Endometrium (tissue), 2 donors: ENCODE measurements around the gene ROR2.

ENCODE experiments used
- FAIRE-seq: peaks from 2 replicates; lab custom pipeline; 2012; peaks lifted over from hg19 to GRCh38; lab: Jason Lieb, UNC
- donor health status: control.
- donor health status: control.

ROR2 gene

GRCh38 chr9:91840882-91841281 lies 109.1 kb downstream of the ROR2 start:
- FAIRE-seq = no peak

- no peak for FAIRE-seq
These were observed 109.6 kb downstream of the ROR2 start for GRCh38 chr9:91840469-91840868.

DNA sequence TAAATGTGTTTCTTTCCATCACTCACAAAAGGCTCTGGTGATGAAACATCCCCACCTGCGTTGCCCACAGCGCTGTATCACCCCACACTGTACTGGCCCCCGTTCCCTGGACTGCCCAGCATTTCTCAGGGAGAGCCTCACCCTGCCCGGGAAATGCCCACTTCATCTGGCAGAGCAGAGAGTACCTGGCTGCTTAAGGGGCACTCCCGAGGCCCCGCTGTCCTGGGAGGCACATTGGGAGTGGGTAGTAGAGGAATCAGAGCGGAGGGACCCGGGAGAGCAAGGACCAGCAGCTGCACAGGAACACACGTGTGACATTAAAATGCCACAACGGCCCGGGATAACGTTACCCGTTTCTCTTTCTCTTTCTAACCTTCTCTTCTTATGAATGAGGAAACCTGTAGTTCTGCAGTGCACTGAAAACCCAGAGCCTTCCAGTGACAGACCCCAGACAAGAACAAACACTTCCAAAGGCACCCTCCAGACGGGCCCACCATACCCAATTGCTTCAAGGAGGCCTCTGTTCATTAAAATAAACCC lies 110.0 kb downstream of the ROR2 start:
- no peak for FAIRE-seq

DNA sequence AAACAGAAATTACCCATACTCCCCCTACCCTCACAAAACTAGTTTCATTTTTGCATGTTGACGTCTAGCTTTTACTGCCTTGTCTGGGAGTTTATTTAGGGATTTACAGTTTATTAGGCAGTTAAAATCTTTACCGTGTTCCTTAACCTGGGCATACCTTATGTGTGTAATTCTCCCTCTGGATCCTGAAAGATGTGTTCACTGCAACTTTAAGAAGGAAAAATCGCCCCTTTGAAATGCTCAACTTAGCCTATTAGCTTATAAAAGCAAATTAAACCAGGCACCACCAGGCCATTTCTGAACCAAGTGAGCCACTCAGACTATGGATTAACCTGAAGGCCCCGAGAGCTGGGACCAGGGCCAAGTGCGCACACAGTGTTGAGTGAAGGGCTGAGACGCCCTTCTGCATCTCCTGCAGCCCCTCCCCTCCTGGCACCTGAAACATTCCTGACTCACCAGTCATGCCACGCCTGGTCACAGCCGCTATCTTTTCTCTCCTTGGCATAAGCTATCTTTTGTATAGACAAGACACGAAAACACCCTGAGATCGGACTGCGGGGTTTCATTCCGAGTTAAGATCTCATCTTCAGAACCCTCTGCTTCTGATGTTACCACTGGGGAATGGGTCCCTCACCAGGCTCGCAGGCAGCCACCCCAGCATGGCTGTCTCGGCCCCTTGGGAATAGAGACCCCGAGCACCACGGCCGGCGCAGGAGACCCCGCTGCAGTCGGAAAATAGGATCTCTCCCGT lies 111.9 kb downstream of the ROR2 start:
- no peak for FAIRE-seq

DNA sequence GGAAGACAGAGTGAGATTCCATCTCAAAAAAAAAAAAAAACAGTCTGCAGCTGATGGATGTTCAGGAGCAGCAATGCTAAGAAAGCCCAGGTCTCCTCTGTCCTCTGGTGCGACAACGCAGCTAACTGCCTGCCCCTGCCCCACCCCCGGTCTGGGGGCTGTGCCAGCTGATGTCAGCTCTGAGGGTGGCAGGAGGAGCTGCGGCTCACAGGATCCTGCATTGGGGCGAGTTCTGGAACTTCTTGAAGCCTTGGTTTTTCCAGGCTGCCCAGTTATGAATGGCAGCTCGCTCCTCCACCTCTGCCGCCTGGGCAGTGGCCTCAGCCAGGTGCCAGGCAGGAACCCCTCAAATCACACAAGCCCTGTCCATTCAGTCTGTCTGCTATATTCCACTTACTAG lies 113.5 kb downstream of the ROR2 start:
- no peak for FAIRE-seq

DNA sequence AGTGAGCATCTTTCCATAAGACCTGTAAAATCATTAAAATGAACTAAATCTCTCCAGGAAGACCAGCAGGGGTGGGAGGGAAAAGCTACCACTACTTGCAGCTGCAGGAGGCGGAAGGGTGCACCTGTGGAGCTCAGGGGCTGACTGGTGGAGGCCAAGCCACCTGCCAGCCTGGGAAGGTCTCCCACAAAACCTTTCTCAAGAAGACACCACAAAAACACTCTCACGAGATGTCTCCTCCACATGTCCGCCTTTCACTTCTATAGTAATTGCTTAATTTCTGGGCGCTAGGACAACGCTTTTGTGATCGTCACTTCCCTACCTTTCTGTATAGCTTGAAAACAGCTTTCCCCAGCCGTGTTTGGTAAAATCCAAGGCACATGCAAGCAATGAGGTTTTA lies 114.4 kb downstream of the ROR2 start:
- no peak for FAIRE-seq

GRCh38 chr9:91835216-91835615 lies 114.8 kb downstream of the ROR2 start:
- no peak for FAIRE-seq

DNA sequence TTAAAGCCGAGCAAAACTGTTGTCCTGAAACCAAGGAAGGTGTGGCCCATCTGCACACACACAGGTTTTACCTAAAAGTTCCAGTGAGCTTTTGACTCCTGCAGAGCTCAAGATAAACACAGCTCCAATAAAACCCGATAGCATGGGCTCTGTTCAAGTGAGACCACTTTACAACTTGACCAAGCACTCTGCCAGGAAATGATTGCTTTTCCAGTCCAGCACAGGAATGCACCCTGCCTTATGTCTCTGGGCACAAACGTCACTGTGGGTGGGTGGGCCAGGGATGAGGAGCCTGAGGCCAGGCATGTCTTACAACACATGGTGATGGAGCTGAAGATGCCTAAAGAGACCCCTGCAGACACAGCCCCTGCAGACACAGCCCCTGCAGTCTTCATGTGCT lies 115.3 kb downstream of the ROR2 start:
- no peak for FAIRE-seq

DNA sequence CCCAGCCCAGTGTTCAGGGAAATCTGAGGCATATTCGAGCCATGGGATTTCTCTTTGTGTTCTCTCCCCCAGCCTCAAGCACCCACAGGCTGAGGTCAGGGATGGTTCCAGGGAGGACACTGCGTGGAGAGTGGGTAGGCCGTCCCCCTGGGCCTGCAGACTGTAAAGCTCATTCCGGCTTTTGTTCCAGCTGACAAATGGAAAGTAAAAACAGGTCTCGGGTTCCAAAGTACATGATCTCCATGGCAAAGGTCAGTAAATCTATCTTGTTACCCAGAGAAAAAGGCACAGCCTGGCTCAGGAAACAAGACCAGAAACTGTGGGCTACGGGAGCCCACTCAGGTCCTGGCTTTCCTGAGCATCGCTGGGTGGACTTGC lies 116.2 kb downstream of the ROR2 start:
- FAIRE-seq = no peak

DNA sequence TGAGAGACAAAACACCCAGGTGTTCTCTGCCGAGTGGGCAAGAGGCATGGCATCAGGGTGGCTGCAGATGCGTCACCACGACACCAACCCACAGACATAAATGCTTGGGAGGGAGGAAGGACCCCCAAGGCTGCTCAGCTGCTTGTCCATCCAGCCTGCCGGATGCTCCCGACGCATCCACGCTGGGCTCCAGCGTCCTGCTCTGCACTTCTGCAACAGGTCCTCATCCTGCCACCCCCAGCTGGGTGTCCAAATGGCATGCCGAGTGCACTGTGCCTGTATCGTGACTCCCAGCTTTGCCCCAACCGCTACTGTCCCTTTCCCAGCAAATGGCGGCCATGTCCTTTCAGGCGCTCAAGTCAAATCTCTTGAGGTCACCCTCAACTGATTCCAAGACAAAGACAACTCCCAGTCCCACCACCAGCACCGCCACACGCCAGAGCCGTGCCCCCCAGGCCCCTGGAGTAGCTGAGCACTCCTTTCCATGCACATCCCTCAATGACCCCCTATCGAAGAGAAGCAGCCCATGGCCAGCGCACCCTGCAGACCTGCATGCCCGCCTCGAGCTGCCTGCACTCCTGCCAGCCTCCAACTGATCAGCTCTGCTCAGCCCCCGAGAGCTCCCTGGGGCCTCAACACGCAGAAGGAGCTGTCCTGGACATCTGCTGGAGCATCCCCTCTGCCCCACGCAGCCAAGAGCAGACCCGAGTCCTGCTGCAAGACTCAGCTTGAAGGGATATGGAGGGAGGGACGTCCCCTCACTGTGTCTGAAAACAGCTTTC lies 116.7 kb downstream of the ROR2 start:
- no peak for FAIRE-seq

GRCh38 chr9:91832322-91832721 lies 117.7 kb downstream of the ROR2 start:
- no peak for FAIRE-seq

- no peak for FAIRE-seq
These were observed 124.2 kb downstream of the ROR2 start for GRCh38 chr9:91825866-91826265.

DNA sequence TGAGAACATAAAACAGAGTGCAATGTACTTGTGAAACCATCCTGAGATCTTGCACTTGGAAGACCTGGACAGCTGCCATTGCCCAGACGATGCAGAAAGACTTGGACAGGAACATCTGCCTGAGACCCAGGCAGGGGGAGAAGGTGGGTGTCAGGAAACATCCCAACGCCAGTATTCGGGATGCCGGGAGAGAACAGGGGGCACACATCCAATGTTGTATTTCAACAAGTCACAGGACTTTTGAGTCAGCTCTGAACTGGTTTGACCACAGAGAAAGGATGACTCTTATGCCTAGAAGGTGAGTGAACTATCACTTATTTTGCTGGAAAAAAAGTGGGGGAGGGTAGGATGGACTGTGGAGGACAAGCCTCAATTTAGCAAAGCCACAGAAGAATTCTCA lies 124.6 kb downstream of the ROR2 start:
- FAIRE-seq = no peak

DNA sequence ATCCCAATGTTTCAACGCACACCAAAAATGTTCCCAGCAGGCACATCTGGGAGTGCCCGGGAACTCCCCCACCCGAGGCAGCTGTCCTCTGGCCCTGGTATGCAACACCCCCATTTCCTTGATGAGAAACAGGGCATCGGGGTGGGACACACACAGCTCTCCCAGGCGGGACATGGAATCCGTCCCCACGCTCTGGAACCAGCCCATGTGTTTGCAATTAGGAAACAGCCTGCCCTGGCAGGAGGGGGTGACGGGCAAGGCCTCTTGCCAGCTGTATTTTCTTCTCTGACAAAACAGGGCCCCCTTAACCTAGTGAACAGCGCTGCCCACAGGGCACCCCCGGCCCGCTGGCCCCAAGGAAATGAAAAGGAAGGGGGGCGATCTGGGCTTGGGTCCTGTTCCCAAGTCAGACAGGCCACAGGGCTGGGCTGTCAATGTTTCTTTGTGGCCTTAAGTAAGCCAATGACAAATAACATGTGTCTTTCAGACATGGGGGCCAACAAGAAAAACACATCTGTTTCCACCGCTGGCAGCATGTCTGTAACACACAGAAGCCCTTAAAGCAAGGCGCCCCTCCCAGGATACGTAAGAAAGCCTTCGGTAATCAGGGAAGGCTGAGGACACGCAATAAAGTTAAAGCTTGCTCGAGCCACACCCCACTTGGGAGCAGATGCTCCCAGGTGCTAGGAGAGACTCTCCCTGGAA lies 125.3 kb downstream of the ROR2 start:
- FAIRE-seq = no peak

DNA sequence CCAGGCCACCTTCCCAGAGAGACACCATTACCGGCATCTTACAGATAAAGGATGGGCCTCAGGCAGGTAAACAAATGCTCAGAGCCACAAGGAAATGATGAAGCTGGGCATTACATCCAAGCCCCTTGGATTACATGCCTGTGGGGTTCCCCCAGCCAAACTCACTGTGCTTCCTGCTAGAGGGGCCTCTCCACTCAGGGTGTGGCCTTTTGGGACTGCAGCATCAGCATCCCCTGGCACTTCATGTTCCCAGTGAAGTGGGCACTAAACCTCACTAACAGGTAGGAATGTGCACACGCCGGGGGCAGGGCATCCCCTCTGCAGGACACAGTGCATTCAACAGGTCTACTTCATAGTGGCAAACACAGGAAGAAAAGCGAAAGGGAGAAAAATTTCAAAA lies 125.9 kb downstream of the ROR2 start:
- no peak for FAIRE-seq

GRCh38 chr9:91820949-91821880 lies 128.8 kb downstream of the ROR2 start:
- FAIRE-seq = no peak

DNA sequence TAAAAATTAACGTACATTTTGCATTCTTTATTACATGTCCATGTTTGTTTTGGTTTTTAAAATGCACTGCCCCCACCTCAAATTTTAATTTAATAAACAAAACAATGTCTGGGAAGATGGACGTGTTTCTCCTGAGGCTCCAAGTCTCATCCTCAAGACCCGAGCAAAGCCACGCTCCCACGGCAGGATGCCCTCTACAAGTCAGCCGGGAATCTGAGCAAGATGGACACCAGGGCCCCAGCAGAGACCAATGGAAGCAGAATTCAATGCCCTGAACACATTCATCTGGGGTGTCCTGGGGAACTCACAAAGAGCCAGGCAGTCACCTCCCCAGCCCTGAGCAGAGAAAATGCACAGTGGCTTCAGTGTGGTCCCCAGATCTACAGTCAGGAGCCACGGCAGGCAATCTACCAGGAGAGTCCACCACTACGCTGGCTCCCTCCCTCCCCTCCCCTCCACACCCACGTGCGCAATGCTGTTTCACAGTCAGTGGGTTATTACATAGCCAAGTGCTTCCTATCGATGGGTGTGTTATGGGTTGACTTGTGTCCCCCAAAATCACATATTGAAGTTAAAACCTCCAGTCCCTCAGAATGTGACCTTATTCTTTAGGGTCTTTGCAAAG lies 129.8 kb downstream of the ROR2 start:
- no peak for FAIRE-seq

GRCh38 chr9:91818647-91819403 lies 131.2 kb downstream of the ROR2 start:
- FAIRE-seq = no peak

- no peak for FAIRE-seq
These were observed 131.8 kb downstream of the ROR2 start for GRCh38 chr9:91818225-91818585.

DNA sequence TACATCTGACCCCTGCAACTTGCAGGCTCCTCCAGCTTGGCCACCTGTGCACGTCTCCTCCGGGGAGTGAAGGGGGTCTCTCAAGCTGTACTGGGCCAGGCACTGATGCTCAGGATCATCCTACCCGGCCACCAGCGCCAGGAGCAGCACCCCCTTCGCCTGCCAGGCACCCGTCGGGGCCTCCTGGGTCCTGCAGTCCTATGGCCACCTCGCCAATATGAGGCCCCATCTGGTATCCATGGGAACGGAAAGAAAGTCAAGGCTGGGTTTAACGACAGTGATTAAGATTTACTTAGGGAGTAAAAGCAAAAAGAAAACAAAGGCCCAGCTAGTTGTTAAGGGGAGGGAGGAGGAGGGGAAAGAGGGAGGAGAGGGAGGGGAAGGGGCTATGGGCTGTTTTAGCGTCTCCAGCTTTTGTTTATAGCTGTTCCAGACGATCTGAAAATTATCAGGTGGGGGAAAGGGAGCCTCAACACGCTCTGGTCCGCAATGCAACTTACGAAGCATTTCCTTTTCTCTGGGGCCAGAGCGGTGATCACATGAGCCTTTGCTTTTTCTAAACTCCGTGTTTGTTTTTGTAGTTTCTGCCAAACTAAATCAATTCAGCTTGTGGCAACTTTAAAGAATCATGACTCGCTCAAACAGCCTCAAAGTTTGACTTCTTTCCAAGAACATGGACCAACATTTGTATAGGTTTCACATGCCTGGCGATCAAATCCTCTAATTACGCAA lies 132.4 kb downstream of the ROR2 start:
- peak; percentile 94 for FAIRE-seq
